ENCODE measurements around the gene LRRC9. TPM values are rescaled to one million over a fixed set of nuclear protein-coding genes. Genes with fewer than 3 reads are reported as not detected.

LRRC9 gene
- total and polyA plus RNA-seq, 2 donors (not counting 1 experiment from before 2014, with no cell fraction given): not detected

DNA sequence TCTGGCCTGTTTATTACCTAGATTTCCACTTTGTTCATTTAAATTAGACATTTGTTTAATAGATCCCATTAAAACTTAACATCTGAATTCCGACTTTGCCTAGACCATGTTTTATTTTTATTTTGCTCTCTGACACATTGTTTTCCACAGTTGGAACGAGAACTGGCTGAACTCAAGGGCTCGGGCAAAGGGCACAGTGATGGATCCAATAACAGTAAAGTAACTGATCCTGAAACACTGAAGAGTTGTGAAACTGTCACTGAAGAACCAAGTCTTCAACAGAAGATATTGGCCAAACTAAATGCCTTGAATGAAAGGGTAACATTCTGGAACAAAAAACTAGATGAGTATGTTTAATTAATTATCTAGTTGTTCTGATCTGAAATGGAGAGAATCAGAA lies 39.7 kb downstream of the LRRC9 start:
- Histone ChIP-seq H2AFZ (ENCODE audit: insufficient read depth, low read depth, low read length, poor library complexity, severe bottlenecking) (no peak overlapping the region), H3K9ac (ENCODE audit: low read length) (no peak overlapping the region), H4K20me1 (ENCODE audit: control insufficient read depth, insufficient read depth, low read length, poor library complexity, severe bottlenecking) (no peaks in the 10 kb centered on the region), H3K4me3 (ENCODE audit: control extremely low read depth in 1 of 5, extremely low read depth in 1 of 5, insufficient read depth in 1 of 5, low read depth in 2 of 5, low read length in 4 of 5) (no peak overlapping the region), H3K36me3 (replicated peaks in 1 of 2; ENCODE audit: control extremely low read depth in 1 of 2, control insufficient read depth in 1 of 2, extremely low read depth in 1 of 2, insufficient read depth in 2 of 2, low read length in 1 of 2) (no peaks in the 10 kb centered on the region), H3K79me2 (ENCODE audit: control insufficient read depth, insufficient read depth, low read length) (no peaks in the 10 kb centered on the region), H3K27ac (ENCODE audit: low read length in 2 of 2) (no peak overlapping the region), H3K27me3 (replicated peaks in 1 of 4; ENCODE audit: control extremely low read depth in 1 of 4, control insufficient read depth in 3 of 4, insufficient read depth in 4 of 4, low read length in 3 of 4) (no peaks in the 10 kb centered on the region), H3K4me2 (replicated peaks; ENCODE audit: low read depth, low read length, poor library complexity, severe bottlenecking) (no peak overlapping the region), H3K9me3 (ENCODE audit: control extremely low read depth in 1 of 3, control insufficient read depth in 2 of 3, insufficient read depth in 1 of 3, low read length in 2 of 3) (peaks cover 0 to 16% (median 8%) of the 10 kb centered on the region in 3 donors), H3K4me1 (ENCODE audit: control insufficient read depth in 2 of 2, insufficient read depth in 2 of 2, low read length in 2 of 2) (peaks cover 7 to 13% of the 10 kb centered on the region in 2 donors)
- intact Hi-C loops (cut with micrococcal nuclease): no loop called here
- H3K4me1 Mint-ChIP-seq: peaks cover 6% of the 10 kb centered on the region
- no peak for DNase-seq
- H3K4me3 Mint-ChIP-seq: no peak overlapping the region
- no peaks in the 10 kb centered on the region for H3K9me3 Mint-ChIP-seq (ENCODE audit: insufficient read depth)
- TF ChIP-seq, protein P1, sequence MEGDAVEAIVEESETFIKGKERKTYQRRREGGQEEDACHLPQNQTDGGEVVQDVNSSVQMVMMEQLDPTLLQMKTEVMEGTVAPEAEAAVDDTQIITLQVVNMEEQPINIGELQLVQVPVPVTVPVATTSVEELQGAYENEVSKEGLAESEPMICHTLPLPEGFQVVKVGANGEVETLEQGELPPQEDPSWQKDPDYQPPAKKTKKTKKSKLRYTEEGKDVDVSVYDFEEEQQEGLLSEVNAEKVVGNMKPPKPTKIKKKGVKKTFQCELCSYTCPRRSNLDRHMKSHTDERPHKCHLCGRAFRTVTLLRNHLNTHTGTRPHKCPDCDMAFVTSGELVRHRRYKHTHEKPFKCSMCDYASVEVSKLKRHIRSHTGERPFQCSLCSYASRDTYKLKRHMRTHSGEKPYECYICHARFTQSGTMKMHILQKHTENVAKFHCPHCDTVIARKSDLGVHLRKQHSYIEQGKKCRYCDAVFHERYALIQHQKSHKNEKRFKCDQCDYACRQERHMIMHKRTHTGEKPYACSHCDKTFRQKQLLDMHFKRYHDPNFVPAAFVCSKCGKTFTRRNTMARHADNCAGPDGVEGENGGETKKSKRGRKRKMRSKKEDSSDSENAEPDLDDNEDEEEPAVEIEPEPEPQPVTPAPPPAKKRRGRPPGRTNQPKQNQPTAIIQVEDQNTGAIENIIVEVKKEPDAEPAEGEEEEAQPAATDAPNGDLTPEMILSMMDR (IDR thresholded peaks at IDR 0.05): no peak
- no peak for TF ChIP-seq EZH2 (IDR thresholded peaks at IDR 0.05; ENCODE audit: borderline replicate concordance, insufficient read depth, low read depth, low read length, poor library complexity, severe bottlenecking)
- H3K27ac Mint-ChIP-seq: no peak overlapping the region
- peaks cover 21% of the 10 kb centered on the region for H3K27me3 Mint-ChIP-seq
- no CpG with 5 or more reads among the region's 3 CpGs for WGBS (ENCODE audit: insufficient coverage)
- POLR2A ChIA-PET: no interaction called here
- no peak for ATAC-seq (ENCODE audit: low read depth)
- CTCF ChIA-PET: no interaction called here

DNA sequence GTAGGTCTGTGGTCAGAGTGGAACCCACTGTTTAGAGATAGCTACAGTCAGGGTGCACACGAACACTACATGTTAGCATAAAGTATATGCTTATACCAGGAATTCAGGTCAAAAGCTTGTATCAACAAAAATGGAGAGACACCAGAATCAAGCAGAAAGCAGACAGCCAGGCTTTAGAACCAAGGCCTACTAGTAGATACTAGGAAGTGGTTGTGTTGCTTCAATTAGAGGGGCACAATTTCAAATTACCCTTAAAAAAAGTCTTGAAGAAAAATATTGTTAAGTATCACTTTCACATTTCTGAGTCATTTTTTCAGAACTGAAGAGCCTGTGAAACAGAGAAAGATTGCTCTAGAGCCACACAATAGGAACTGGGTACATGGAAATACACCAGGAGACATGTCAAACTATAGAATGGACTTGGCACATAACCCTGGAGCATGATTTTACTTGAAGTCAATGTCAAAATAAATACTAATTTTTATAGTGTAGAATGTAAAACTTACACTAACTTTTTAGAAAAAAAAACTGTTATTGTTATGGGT lies 41.6 kb downstream of the LRRC9 start:
- no peak overlapping the region for H2AFZ ChIP-seq (ENCODE audit: insufficient read depth, low read depth, low read length, poor library complexity, severe bottlenecking)
- H3K27me3 ChIP-seq (replicated peaks in 1 of 4; ENCODE audit: control extremely low read depth in 1 of 4, control insufficient read depth in 3 of 4, insufficient read depth in 4 of 4, low read length in 3 of 4): no peaks in the 10 kb centered on the region
- peaks cover 9% of the 10 kb centered on the region for H3K27me3 Mint-ChIP-seq
- H3K27ac ChIP-seq (ENCODE audit: low read length in 2 of 2): no peak overlapping the region
- H3K36me3 ChIP-seq (replicated peaks in 1 of 2; ENCODE audit: control extremely low read depth in 1 of 2, control insufficient read depth in 1 of 2, extremely low read depth in 1 of 2, insufficient read depth in 2 of 2, low read length in 1 of 2): no peaks in the 10 kb centered on the region
- no peak overlapping the region for H3K27ac Mint-ChIP-seq
- no peak overlapping the region for H3K9ac ChIP-seq (ENCODE audit: low read length)
- ATAC-seq (ENCODE audit: low read depth): no peak
- H3K4me1 ChIP-seq (ENCODE audit: control insufficient read depth in 2 of 2, insufficient read depth in 2 of 2, low read length in 2 of 2): peaks cover 10 to 15% of the 10 kb centered on the region in 2 donors
- ChIA-PET CTCF (interaction anchor here (10.1 kb wide), 1 partner anchor 222 kb away, joined by 254 read pairs; no protein-coding TSS in a partner anchor), POLR2A (no interaction called here)
- H3K4me2 ChIP-seq (replicated peaks; ENCODE audit: low read depth, low read length, poor library complexity, severe bottlenecking): no peak overlapping the region
- H3K4me1 Mint-ChIP-seq: peaks cover 13% of the 10 kb centered on the region
- TF ChIP-seq, protein P1 (IDR thresholded peaks at IDR 0.05): no peak
- TF ChIP-seq EZH2 (IDR thresholded peaks at IDR 0.05; ENCODE audit: borderline replicate concordance, insufficient read depth, low read depth, low read length, poor library complexity, severe bottlenecking): no peak
- no peak overlapping the region for H3K4me3 ChIP-seq (ENCODE audit: control extremely low read depth in 1 of 5, extremely low read depth in 1 of 5, insufficient read depth in 1 of 5, low read depth in 2 of 5, low read length in 4 of 5)
- peaks cover 0 to 16% (median 5%) of the 10 kb centered on the region in 3 donors for H3K9me3 ChIP-seq (ENCODE audit: control extremely low read depth in 1 of 3, control insufficient read depth in 2 of 3, insufficient read depth in 1 of 3, low read length in 2 of 3)
- H3K9me3 Mint-ChIP-seq (ENCODE audit: insufficient read depth): no peaks in the 10 kb centered on the region
- no peaks in the 10 kb centered on the region for H4K20me1 ChIP-seq (ENCODE audit: control insufficient read depth, insufficient read depth, low read length, poor library complexity, severe bottlenecking)
- no peak for DNase-seq
- intact Hi-C loops (cut with micrococcal nuclease): no loop called here
- no CpG with 5 or more reads among the region's 1 CpG for WGBS (ENCODE audit: insufficient coverage)
- H3K4me3 Mint-ChIP-seq: no peak overlapping the region
- H3K79me2 ChIP-seq (ENCODE audit: control insufficient read depth, insufficient read depth, low read length): no peaks in the 10 kb centered on the region

Measured in B cell (primary cell).